ENCODE results near the gene UBE4A. TPM values are rescaled to one million over a fixed set of nuclear protein-coding genes. Genes with fewer than 3 reads are reported as not detected.
A peak's percentile ranks its signal among the peaks of the same experiment; 100 is the strongest.

UBE4A gene
- total and polyA plus RNA-seq, 9 of the 15 experiments (the other 6 are each of a cell fraction or from before 2014, with no cell fraction given): 13.5 to 45.2 (median 26.8) TPM

DNA sequence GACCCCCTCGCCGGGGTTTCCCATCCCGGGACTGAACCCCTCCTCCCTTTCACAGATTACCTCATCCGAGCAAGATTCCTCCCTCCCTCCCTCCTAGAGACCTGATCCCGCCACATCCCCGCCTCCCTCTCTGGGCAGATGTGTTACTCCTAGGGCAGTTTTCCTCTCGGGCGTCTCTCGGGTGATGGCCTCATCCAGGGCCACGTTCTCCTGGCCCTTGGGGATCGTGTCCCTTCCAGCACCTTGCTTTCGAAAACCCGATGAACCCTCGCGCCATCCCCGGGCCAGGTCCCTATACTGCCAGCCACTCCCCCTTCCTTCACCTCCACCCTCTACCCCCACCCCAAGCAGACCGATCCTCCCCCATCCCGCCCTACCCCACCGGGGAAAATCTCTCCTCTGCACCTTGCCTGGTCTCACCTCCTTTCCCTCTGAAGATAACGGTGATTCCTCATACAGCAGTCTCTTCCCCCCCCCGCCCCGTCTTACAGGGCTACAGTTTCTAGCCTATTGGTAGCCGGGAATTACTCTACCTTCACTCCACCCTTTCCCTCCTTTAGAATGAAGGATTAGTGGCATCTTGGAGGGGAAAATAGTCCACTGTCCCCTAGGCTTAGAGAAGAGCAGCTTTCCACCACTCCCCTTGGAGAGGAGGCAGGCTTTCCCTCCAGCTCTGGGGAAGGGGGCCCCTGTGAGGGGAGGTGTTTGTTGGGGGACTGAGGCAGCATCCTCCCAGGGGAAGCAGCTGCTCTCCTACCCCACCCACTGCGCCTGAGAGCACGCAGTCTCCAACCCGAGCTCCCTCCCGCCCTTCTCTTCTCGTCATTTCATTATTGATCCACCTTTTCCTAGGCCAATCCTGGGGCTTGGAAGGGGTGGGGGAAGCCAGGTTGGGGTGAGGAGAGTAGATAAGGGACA lies 78.1 kb downstream of the UBE4A start (continued):
- TF ChIP-seq, protein P1, sequence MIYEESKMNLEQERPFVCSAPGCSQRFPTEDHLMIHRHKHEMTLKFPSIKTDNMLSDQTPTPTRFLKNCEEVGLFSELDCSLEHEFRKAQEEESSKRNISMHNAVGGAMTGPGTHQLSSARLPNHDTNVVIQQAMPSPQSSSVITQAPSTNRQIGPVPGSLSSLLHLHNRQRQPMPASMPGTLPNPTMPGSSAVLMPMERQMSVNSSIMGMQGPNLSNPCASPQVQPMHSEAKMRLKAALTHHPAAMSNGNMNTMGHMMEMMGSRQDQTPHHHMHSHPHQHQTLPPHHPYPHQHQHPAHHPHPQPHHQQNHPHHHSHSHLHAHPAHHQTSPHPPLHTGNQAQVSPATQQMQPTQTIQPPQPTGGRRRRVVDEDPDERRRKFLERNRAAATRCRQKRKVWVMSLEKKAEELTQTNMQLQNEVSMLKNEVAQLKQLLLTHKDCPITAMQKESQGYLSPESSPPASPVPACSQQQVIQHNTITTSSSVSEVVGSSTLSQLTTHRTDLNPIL (CRISPR knock-in tag; IDR thresholded peaks at IDR 0.05): no peak
- TF ChIP-seq SRSF1 (IDR thresholded peaks at IDR 0.05; ENCODE audit: low read depth, low read length) (no peak), ASH1L (IDR thresholded peaks at IDR 0.05; ENCODE audit: borderline replicate concordance, low read depth, partially characterized antibody) (no peak), BRF1 (IDR thresholded peaks at IDR 0.05; ENCODE audit: borderline replicate concordance, extremely low read depth, insufficient read length) (no peak), MYNN (IDR thresholded peaks at IDR 0.05) (no peak), MYNN (CRISPR knock-in tag; IDR thresholded peaks at IDR 0.05) (no peak), ZNF644 (tag; IDR thresholded peaks at IDR 0.05; ENCODE audit: low read depth) (no peak), ZNF589 (CRISPR knock-in tag; IDR thresholded peaks at IDR 0.05; ENCODE audit: low read depth) (no peak), HMG20A (CRISPR knock-in tag; conservative IDR thresholded peaks at IDR 0.05) (no peak), NFRKB (IDR thresholded peaks at IDR 0.05; ENCODE audit: low read depth) (no peak; the same call in 1 of the 2 replicates), XRCC5 (IDR thresholded peaks at IDR 0.05; ENCODE audit: low read depth, low read length) (no peak), TARDBP (IDR thresholded peaks at IDR 0.05) (no peak), STAT5A (IDR thresholded peaks at IDR 0.05; ENCODE audit: borderline replicate concordance, low read length) (peak; percentile 78), ETV5 (CRISPR knock-in tag; IDR thresholded peaks at IDR 0.05; ENCODE audit: low read depth) (no peak), JUN (IDR thresholded peaks at IDR 0.05; ENCODE audit: borderline replicate concordance, low read depth, low read length) (no peak), JUN (CRISPR knock-in tag; IDR thresholded peaks at IDR 0.05; ENCODE audit: borderline replicate concordance) (no peak), MTA3 (IDR thresholded peaks at IDR 0.05; ENCODE audit: borderline replicate concordance) (no peak), RBM17 (IDR thresholded peaks at IDR 0.05; ENCODE audit: borderline replicate concordance, low read depth, low read length) (no peak), ZNF717 (CRISPR knock-in tag; IDR thresholded peaks at IDR 0.05) (no peak)
- TF ChIP-seq, protein P2, sequence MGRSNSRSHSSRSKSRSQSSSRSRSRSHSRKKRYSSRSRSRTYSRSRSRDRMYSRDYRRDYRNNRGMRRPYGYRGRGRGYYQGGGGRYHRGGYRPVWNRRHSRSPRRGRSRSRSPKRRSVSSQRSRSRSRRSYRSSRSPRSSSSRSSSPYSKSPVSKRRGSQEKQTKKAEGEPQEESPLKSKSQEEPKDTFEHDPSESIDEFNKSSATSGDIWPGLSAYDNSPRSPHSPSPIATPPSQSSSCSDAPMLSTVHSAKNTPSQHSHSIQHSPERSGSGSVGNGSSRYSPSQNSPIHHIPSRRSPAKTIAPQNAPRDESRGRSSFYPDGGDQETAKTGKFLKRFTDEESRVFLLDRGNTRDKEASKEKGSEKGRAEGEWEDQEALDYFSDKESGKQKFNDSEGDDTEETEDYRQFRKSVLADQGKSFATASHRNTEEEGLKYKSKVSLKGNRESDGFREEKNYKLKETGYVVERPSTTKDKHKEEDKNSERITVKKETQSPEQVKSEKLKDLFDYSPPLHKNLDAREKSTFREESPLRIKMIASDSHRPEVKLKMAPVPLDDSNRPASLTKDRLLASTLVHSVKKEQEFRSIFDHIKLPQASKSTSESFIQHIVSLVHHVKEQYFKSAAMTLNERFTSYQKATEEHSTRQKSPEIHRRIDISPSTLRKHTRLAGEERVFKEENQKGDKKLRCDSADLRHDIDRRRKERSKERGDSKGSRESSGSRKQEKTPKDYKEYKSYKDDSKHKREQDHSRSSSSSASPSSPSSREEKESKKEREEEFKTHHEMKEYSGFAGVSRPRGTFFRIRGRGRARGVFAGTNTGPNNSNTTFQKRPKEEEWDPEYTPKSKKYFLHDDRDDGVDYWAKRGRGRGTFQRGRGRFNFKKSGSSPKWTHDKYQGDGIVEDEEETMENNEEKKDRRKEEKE (IDR thresholded peaks at IDR 0.05; ENCODE audit: borderline replicate concordance in 1 of 2, control insufficient read depth in 1 of 2, low read depth in 2 of 2, low read length in 1 of 2): 0 out of 4 replicates have a peak, but pooled peaks of 1 of the 2 experiments have one; percentile 35

All from K562 (cell line).